HL-60 (cell line): ENCODE data around the gene GOLT1B.

Experiments used
- DNase-seq, 2 experiments: peaks; one replicate each; pipeline ENCODE4 v3.0.0-alpha.2; 2010 to 2020; ENCODE audit warnings: low read depth in 1 of 2, low spot score in 1 of 2
- H3K27ac ChIP-seq: fragments of 250-450 bp; sonication (Bioruptor Pico); replicated peaks from 2 replicates; pipeline ENCODE4 v1.5.1; 2020; ENCODE audit warnings: mild to moderate bottlenecking, moderate library complexity
- H3K27me3 ChIP-seq: fragments of 250-450 bp; sonication (Bioruptor Pico); 2 replicates; pipeline ENCODE4 v1.5.1; 2021; ENCODE audit warnings: mild to moderate bottlenecking, moderate library complexity; ENCODE audit not compliant: insufficient read depth, poor library complexity, severe bottlenecking
- H3K4me3 ChIP-seq: replicated peaks from 2 replicates; pipeline ENCODE4 v1.5.1; 2011; ENCODE audit warnings: mild to moderate bottlenecking, control low read depth, low read length; ENCODE audit not compliant: insufficient read depth
- GABPA ChIP-seq: IDR thresholded peaks from 2 replicates; pipeline ENCODE4 v1.6.1; 2012; ENCODE audit warnings: low read depth
- POLR2AphosphoS5 ChIP-seq: IDR thresholded peaks from 2 replicates; pipeline ENCODE4 v1.6.1; 2012; ENCODE audit warnings: low read depth
- SPI1 ChIP-seq: IDR thresholded peaks from 2 replicates; pipeline ENCODE4 v1.6.1; 2012; ENCODE audit warnings: low read depth, mild to moderate bottlenecking, borderline replicate concordance
- TF ChIP-seq, protein P1 (sequence below): IDR thresholded peaks from one replicate; pipeline ENCODE4 v1.5.1; 2011; ENCODE audit warnings: low read length, control low read depth, inconsistent platforms; ENCODE audit not compliant: insufficient read depth
- TF ChIP-seq, protein P2 (sequence below): IDR thresholded peaks from 2 replicates; pipeline ENCODE4 v1.6.1; 2012; ENCODE audit warnings: low read depth; ENCODE audit not compliant: insufficient replicate concordance

Gene GOLT1B

GRCh38 chr12:21551841-21552465 is 50.4 kb downstream of the GOLT1B start:
- DNase-seq, result no peak
- no peak overlapping the region for H3K4me3 ChIP-seq
- no peak for TF ChIP-seq SPI1
- no peak for TF ChIP-seq POLR2AphosphoS5
- TF ChIP-seq, protein P1, sequence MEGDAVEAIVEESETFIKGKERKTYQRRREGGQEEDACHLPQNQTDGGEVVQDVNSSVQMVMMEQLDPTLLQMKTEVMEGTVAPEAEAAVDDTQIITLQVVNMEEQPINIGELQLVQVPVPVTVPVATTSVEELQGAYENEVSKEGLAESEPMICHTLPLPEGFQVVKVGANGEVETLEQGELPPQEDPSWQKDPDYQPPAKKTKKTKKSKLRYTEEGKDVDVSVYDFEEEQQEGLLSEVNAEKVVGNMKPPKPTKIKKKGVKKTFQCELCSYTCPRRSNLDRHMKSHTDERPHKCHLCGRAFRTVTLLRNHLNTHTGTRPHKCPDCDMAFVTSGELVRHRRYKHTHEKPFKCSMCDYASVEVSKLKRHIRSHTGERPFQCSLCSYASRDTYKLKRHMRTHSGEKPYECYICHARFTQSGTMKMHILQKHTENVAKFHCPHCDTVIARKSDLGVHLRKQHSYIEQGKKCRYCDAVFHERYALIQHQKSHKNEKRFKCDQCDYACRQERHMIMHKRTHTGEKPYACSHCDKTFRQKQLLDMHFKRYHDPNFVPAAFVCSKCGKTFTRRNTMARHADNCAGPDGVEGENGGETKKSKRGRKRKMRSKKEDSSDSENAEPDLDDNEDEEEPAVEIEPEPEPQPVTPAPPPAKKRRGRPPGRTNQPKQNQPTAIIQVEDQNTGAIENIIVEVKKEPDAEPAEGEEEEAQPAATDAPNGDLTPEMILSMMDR, result no peak
- no peak for TF ChIP-seq GABPA
- TF ChIP-seq, protein P2, sequence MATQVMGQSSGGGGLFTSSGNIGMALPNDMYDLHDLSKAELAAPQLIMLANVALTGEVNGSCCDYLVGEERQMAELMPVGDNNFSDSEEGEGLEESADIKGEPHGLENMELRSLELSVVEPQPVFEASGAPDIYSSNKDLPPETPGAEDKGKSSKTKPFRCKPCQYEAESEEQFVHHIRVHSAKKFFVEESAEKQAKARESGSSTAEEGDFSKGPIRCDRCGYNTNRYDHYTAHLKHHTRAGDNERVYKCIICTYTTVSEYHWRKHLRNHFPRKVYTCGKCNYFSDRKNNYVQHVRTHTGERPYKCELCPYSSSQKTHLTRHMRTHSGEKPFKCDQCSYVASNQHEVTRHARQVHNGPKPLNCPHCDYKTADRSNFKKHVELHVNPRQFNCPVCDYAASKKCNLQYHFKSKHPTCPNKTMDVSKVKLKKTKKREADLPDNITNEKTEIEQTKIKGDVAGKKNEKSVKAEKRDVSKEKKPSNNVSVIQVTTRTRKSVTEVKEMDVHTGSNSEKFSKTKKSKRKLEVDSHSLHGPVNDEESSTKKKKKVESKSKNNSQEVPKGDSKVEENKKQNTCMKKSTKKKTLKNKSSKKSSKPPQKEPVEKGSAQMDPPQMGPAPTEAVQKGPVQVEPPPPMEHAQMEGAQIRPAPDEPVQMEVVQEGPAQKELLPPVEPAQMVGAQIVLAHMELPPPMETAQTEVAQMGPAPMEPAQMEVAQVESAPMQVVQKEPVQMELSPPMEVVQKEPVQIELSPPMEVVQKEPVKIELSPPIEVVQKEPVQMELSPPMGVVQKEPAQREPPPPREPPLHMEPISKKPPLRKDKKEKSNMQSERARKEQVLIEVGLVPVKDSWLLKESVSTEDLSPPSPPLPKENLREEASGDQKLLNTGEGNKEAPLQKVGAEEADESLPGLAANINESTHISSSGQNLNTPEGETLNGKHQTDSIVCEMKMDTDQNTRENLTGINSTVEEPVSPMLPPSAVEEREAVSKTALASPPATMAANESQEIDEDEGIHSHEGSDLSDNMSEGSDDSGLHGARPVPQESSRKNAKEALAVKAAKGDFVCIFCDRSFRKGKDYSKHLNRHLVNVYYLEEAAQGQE, result no peak
- no peaks in the 10 kb centered on the region for H3K27me3 ChIP-seq
- H3K27ac ChIP-seq, result no peak overlapping the region

GRCh38 chr12:21552635-21553328 is 51.2 kb downstream of the GOLT1B start:
- DNase-seq, result no peak
- H3K27me3 ChIP-seq, result no peaks in the 10 kb centered on the region
- H3K4me3 ChIP-seq, result no peak overlapping the region
- TF ChIP-seq SPI1 (no peak), GABPA (no peak), POLR2AphosphoS5 (no peak)
- TF ChIP-seq, protein P1, result no peak
- TF ChIP-seq, protein P2, result no peak
- no peak overlapping the region for H3K27ac ChIP-seq

DNA sequence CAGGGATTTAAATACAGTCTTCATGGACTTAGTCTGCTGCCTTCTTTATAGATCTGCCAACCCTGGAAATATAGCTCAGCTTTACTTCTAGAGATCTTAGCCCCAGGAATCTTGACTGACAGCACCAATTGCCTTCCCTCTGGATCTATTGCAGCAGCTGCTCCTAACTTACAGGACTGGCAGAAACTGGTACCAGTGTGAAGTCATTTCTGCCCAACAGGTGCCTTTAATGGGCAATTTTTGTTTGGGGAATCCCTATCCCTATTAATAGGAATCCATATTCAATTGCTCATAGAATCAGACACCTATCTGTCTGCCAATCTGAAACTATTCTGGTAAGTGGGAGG is 51.7 kb downstream of the GOLT1B start:
- no peaks in the 10 kb centered on the region for H3K27me3 ChIP-seq
- DNase-seq, result no peak
- no peak overlapping the region for H3K27ac ChIP-seq
- TF ChIP-seq GABPA, result no peak
- no peak for TF ChIP-seq POLR2AphosphoS5
- TF ChIP-seq, protein P2, result no peak
- no peak for TF ChIP-seq SPI1
- TF ChIP-seq, protein P1, result no peak
- no peak overlapping the region for H3K4me3 ChIP-seq
